ENCODE measurements around the gene SKA3.

GRCh38 chr13:21176982-21177284 lies 581 bp upstream of the SKA3 start:
- TF ChIP-seq, protein P1, sequence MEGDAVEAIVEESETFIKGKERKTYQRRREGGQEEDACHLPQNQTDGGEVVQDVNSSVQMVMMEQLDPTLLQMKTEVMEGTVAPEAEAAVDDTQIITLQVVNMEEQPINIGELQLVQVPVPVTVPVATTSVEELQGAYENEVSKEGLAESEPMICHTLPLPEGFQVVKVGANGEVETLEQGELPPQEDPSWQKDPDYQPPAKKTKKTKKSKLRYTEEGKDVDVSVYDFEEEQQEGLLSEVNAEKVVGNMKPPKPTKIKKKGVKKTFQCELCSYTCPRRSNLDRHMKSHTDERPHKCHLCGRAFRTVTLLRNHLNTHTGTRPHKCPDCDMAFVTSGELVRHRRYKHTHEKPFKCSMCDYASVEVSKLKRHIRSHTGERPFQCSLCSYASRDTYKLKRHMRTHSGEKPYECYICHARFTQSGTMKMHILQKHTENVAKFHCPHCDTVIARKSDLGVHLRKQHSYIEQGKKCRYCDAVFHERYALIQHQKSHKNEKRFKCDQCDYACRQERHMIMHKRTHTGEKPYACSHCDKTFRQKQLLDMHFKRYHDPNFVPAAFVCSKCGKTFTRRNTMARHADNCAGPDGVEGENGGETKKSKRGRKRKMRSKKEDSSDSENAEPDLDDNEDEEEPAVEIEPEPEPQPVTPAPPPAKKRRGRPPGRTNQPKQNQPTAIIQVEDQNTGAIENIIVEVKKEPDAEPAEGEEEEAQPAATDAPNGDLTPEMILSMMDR (IDR thresholded peaks at IDR 0.05) = no peak
- TF ChIP-seq POLR2A (IDR thresholded peaks at IDR 0.05) = no peak

All from heart left ventricle (tissue), 13 donors.